Heart left ventricle (tissue), 16 donors: ENCODE data around the gene TSPO2. TPM values are rescaled to one million over a fixed set of nuclear protein-coding genes. Genes with fewer than 3 reads are reported as not detected.
A peak's percentile ranks its signal among the peaks of the same experiment; 100 is the strongest.

Experiments
- ATAC-seq, 4 donors: fragments of 200-7000 bp; cut with Tn5 transposase; one replicate each; pipeline ENCODE4 v1.9.1; 2020 to 2022; ENCODE audit warnings: moderate library complexity in 4 of 4, mild to moderate bottlenecking in 3 of 4, moderate number of reproducible peaks in 1 of 4
- DNase-seq, 5 donors: peaks; one replicate each; pipeline ENCODE4 v3.0.0-alpha.2; 2020
- H3K27ac ChIP-seq, 12 donors: fragments of 200-600 bp; sonication (generic) in 4 of 12; one replicate each; pipeline versions ENCODE4 v1.5.0 to v1.8.0; 2016 to 2022; ENCODE audit warnings: mild to moderate bottlenecking in 2 of 12
- H3K27me3 ChIP-seq, 9 donors: fragments of 200-600 bp; sonication (generic) in 2 of 9; one replicate each; pipeline versions ENCODE4 v1.5.1 to v1.8.0; 2016 to 2022; ENCODE audit warnings: mild to moderate bottlenecking in 3 of 9
- H3K36me3 ChIP-seq, 9 donors: fragments of 200-600 bp; sonication (generic) in 2 of 9; one replicate each; pipeline versions ENCODE4 v1.5.0 to v1.8.0; 2018 to 2022; ENCODE audit warnings: mild to moderate bottlenecking in 2 of 9
- H3K4me1 ChIP-seq, 12 donors: fragments of 200-600 bp; sonication (generic) in 4 of 12; one replicate each; pipeline versions ENCODE4 v1.5.0 to v1.8.0; 2016 to 2022; ENCODE audit warnings: mild to moderate bottlenecking in 3 of 12
- H3K4me3 ChIP-seq, 12 donors: fragments of 200-600 bp; sonication (generic) in 4 of 12; one replicate each; pipeline versions ENCODE4 v1.5.0 to v1.8.0; 2017 to 2022; ENCODE audit warnings: mild to moderate bottlenecking in 9 of 12, moderate library complexity in 4 of 12
- H3K9me3 ChIP-seq, 12 donors: fragments of 200-600 bp; sonication (generic) in 4 of 12; one replicate each; pipeline versions ENCODE4 v1.5.0 to v1.8.0; 2016 to 2022; ENCODE audit warnings: mild to moderate bottlenecking in 1 of 12
- CTCF ChIP-seq, 12 donors: fragments of 200-600 bp; sonication (generic) in 4 of 12; IDR thresholded peaks; one replicate each; pipeline versions ENCODE4 v1.5.0 to v1.8.0; 2018 to 2022; ENCODE audit warnings: antibody characterized with exemption in 12 of 12, mild to moderate bottlenecking in 5 of 12
- POLR2A ChIP-seq, 2 donors: fragments of 450-650 bp; IDR thresholded peaks; one replicate each; pipeline ENCODE4 v1.6.1; 2017; ENCODE audit warnings: antibody characterized with exemption in 2 of 2, mild to moderate bottlenecking in 2 of 2, moderate library complexity in 2 of 2
- WGBS, 4 donors: extraction: QIAGEN DNeasy Blood & Tissue Kit in 2 of 4; methylation state at CpG; one replicate each; pipeline versions ENCODE4 v1.1.5 to v1.1.7; 2013 to 2018; 5-methylcytosine and 5-hydroxymethylcytosine counted together
- intact Hi-C, 10 donors: fragments of 100-400 bp; cut with DNase I; formaldehyde crosslinking; loops; one replicate each; pipeline versions ENCODE4 v1.11.1 to v1.14.2; 2022
- polyA plus RNA-seq, 2 donors: library from polyadenylated mRNA; stranded (reverse); fragments of 200-250 nt; gene quantifications; one replicate each; pipeline ENCODE4 v1.2.3, GENCODE V29; 2013
- total RNA-seq, 9 donors: library from RNA; depleted of rRNA in 2 of 9; stranded (reverse); fragments of >200 nt in 2 of 9; fragmentation: NEBNext Ultra II Directional in 3 of 9; extraction: Animal tissue kit (Norgen Biotek cat#: 25700) in 3 of 9; gene quantifications; one replicate each; pipeline versions ENCODE4 v1.1.0 to v1.2.4, GENCODE V29; 2016 to 2023
- donor health status: ischemic (EF 13 %, LVEDD 7.1; RV severe dilation, severe dysfunction).
- donor health status: healthy with polysubstance abuse.
- donor health status: DM: no; HTN: yes; CAD: no.
- donor health status: DM: no; HTN: no; CAD: no.
- donor health status: ischemic (EF 25% LVEDD 6.9; RV normal size, moderate dysfunction).
- donor health status: ischemic (EF 25% LVEDD 5.7; RV mildly dilated, moderate dysfunction).
- donor health status: healthy.
- donor health status: DM: yes; HTN: yes; CAD: no.
- donor health status: ischemic (EF 35%, LVEDD 5.7; RV mildly dilated, moderate dysfunction).
- donor health status: nonischemic (EF 11% LVEDD 7.7; RV severe dilation, severe dysfunction).
- donor health status: DM: yes; HTN: yes; CAD: no.
- donor health status: PGD.
- donor health status: ischemic (EF 29% LVEDD 5.4; RV normal size, mild dysfunction).
- donor health status: nonischemic (EF 23%, LVEDD 6.1; RV moderate dilation, normal function).

TSPO2 gene
- total and polyA plus RNA-seq, 11 donors, result not detected

DNA sequence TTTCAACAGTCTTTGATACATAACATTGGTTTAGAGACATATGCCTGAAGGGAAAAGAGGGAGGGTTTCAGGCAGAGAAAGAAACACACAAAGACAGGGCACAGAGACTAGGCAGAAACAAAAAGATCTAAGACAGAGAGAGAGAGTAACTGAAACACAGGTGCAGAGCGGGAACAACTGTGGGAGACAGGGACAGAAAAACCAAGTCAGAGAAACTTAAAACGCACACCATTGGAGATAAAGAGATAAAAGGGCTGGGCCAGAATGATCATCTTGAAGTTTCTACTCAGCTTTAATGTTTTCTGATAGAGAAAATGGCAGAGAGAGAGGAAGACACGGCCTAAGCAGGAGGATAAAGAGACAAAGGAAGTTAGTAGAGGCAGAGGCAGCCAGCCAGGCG, 15.0 kb upstream of the TSPO2 start:
- no peak for ATAC-seq
- whole genome bisulfite sequencing, 4 donors, result 38 to 52% (median 41%) methylated on average over 4 of the region's 4 CpGs
- intact Hi-C loops, result loop anchor here in 9 of 10 donors (2.0 to 10.0 kb wide), 11 partner anchors 40 to 1682 kb away; no protein-coding TSS in a partner anchor
- Histone ChIP-seq H3K4me3 (peak overlapping the region in 11 of 12 donors; percentile 23 to 73 (median 62)), H3K4me1 (peaks cover 0 to 23% (median 12%) of the 10 kb centered on the region in 12 donors), H3K27ac (peak overlapping the region in 9 of 12 donors; percentile 1 to 82 (median 78)), H3K27me3 (no peaks in the 10 kb centered on the region), H3K9me3 (no peaks in the 10 kb centered on the region), H3K36me3 (no peaks in the 10 kb centered on the region)
- no peak for DNase-seq
- TF ChIP-seq POLR2A (IDR thresholded peaks at IDR 0.05) (no peak), CTCF (IDR thresholded peaks at IDR 0.05) (no peak)

DNA sequence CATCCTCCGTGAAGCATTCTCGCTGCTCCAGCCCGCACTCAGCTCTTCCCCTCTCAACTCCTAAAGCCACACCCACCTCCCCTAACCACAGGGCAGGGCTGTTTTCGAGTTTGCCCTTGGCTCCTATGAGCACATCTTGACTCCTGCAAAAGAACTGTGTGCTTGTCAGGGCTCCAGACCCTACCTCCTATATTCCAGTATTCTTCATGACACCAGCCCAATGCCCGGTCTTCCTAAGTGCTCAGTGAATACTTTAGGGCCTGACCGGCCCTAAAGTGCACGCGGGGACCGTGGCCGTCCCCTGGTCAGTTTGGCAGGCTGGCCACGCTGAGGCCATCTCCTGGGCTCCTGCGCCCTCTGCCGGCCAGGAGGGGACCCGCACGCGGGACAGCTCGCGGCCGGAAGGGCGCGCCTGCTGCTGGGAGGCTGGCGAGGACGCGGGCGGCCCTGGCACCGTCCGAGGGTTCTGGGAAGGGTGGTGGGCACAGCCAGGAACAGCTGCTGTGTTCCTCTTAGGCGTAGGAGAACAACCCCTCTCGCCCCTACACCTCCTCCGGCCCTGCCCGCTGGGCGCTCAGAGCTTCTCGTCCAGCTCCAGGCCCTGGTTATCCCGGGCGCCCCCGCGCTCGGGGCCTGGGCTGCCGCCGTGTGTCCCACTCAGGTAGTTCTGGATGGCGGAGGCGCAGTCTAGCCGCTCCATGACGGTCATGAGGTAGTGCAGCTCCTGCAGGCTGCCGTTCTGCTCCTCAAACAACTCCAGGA, 14.3 kb upstream of the TSPO2 start:
- no peaks in the 10 kb centered on the region for H3K27me3 ChIP-seq
- peak overlapping the region; percentile 42 to 85 (median 75) for H3K27ac ChIP-seq
- intact Hi-C loops, result loop anchor here in 9 of 10 donors (2.0 to 10.0 kb wide), 15 partner anchors 21 to 1683 kb away; no protein-coding TSS in a partner anchor
- H3K9me3 ChIP-seq, result no peaks in the 10 kb centered on the region
- 0 to 1% (median 1%) methylated on average over 24 to 45 of the region's 45 CpGs for WGBS, 4 donors
- DNase-seq (peak; percentile 85 to 94 (median 87)), ATAC-seq (peak; percentile 77 to 97 (median 94))
- peaks cover 0 to 23% (median 12%) of the 10 kb centered on the region in 12 donors for H3K4me1 ChIP-seq
- peak overlapping the region; percentile 23 to 73 (median 60) for H3K4me3 ChIP-seq
- TF ChIP-seq POLR2A (IDR thresholded peaks at IDR 0.05) (peak in 1 of 2 donors; percentile 14), CTCF (IDR thresholded peaks at IDR 0.05) (peak; percentile 98 to 100 (median 99))
- no peaks in the 10 kb centered on the region for H3K36me3 ChIP-seq

DNA sequence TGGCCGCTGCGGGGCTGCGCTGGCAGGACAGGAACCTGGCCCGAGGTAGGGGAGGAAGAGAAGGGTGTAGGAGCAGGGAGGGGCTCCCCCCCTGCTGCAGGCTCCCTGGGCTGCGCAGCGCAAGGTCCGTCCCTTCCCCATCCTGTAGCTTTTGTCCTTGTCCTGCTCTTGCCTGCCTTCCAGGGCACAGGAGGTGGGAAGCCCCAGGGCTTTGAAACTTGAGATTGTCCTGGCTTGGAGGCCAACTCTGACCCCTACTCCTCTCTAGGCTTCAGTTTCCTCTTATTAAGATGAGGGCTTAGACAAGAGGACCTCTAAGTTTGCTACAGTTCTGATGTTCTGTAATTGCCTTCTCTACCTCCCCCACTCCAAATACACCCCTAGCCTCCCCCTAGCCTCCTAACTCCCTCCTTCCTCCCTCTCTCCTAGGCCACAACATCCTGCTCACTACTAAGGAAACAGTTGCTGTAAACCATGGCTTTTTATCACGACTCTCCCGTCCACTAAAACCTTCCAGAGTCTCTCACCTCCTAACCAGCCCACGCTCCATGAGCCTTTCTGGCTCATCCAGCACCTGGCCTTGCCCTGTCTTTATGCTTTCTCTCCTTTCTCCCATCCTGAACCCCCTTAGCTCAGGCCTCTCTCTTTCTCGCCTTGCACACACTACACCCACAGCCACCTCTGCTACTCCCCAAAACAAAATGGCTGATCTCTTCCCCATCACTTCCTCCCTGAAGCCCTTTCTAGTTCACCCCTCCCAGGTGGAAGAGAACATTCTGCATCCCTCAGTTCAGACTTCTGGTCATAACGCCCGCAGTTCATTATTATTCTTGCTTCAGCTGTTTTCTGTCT, 13.5 kb upstream of the TSPO2 start:
- WGBS, 4 donors, result 37 to 51% (median 44%) methylated on average over 9 to 13 of the region's 13 CpGs
- peak; percentile 33 to 64 (median 54) for ATAC-seq

More for the DNA sequence above, 13.5 kb upstream of the TSPO2 start:
- Histone ChIP-seq H3K27me3 (no peaks in the 10 kb centered on the region), H3K4me1 (peaks cover 0 to 23% (median 12%) of the 10 kb centered on the region in 12 donors), H3K36me3 (no peaks in the 10 kb centered on the region), H3K9me3 (no peaks in the 10 kb centered on the region), H3K4me3 (peak overlapping the region; percentile 23 to 73 (median 60)), H3K27ac (peak overlapping the region; percentile 42 to 85 (median 75))
- no peak for TF ChIP-seq CTCF (IDR thresholded peaks at IDR 0.05)
- no peak for TF ChIP-seq POLR2A (IDR thresholded peaks at IDR 0.05)
- intact Hi-C loops, result loop anchor here in 9 of 10 donors (2.0 to 10.0 kb wide), 15 partner anchors 22 to 1684 kb away; no protein-coding TSS in a partner anchor
- DNase-seq, result no peak
